Astrocyte (in vitro differentiated cells and primary cell): ENCODE results near the gene HSPH1. TPM values are rescaled to one million over a fixed set of nuclear protein-coding genes. Genes with fewer than 3 reads are reported as not detected.

Experiments used
- DNase-seq: peaks from one replicate; pipeline ENCODE4 v3.0.0-alpha.2; 2010; ENCODE audit warnings: low read depth
- FAIRE-seq: peaks from 2 replicates; lab custom pipeline; 2011; peaks lifted over from hg19 to GRCh38; lab: Jason Lieb, UNC
- H2AFZ ChIP-seq: 2 replicates; pipeline ENCODE4 v1.6.0; 2012; ENCODE audit warnings: low read depth, low read length, inconsistent platforms
- H3K27ac ChIP-seq: 2 replicates; pipeline ENCODE4 v1.5.1; 2011; ENCODE audit warnings: low read depth, low read length, inconsistent platforms
- H3K27me3 ChIP-seq: 2 replicates; pipeline ENCODE4 v1.6.0; 2011; ENCODE audit warnings: low read length, inconsistent platforms; ENCODE audit not compliant: insufficient read depth
- H3K36me3 ChIP-seq: 2 replicates; pipeline ENCODE4 v1.5.1; 2011; ENCODE audit warnings: low read length, inconsistent platforms; ENCODE audit not compliant: insufficient read depth
- H3K4me1 ChIP-seq: 2 replicates; pipeline ENCODE4 v1.5.1; 2011; ENCODE audit warnings: low read length, inconsistent platforms; ENCODE audit not compliant: insufficient read depth
- H3K4me2 ChIP-seq: 2 replicates; pipeline ENCODE4 v1.6.0; 2012; ENCODE audit warnings: low read length, inconsistent platforms
- H3K4me3 ChIP-seq: 2 replicates; pipeline ENCODE4 v1.5.1; 2011; ENCODE audit warnings: low read depth, mild to moderate bottlenecking, low read length, inconsistent platforms; ENCODE audit not compliant: insufficient read depth
- H3K79me2 ChIP-seq: 2 replicates; pipeline ENCODE4 v1.6.0; 2012; ENCODE audit warnings: mild to moderate bottlenecking, low read length, inconsistent platforms; ENCODE audit not compliant: insufficient read depth
- H3K9ac ChIP-seq: 2 replicates; pipeline ENCODE4 v1.6.0; 2012; ENCODE audit warnings: mild to moderate bottlenecking, low read length, inconsistent platforms
- H3K9me3 ChIP-seq: 2 replicates; pipeline ENCODE4 v1.5.1; 2012; ENCODE audit warnings: low read depth, mild to moderate bottlenecking, low read length, inconsistent platforms; ENCODE audit not compliant: insufficient read depth
- H4K20me1 ChIP-seq: 2 replicates; pipeline ENCODE4 v1.6.0; 2012; ENCODE audit warnings: low read length, inconsistent platforms; ENCODE audit not compliant: insufficient read depth
- H3K27ac Mint-ChIP-seq: one replicate; pipeline ENCODE4 v1.8.0; 2021; ENCODE audit warnings: mild to moderate bottlenecking, mixed read lengths; ENCODE audit not compliant: unreplicated experiment
- H3K27me3 Mint-ChIP-seq: one replicate; pipeline ENCODE4 v1.8.0; 2021; ENCODE audit warnings: low read depth, mixed read lengths; ENCODE audit not compliant: unreplicated experiment
- H3K36me3 Mint-ChIP-seq: one replicate; pipeline ENCODE4 v1.8.0; 2021; ENCODE audit warnings: low read depth, mixed read lengths; ENCODE audit not compliant: unreplicated experiment
- H3K4me1 Mint-ChIP-seq: one replicate; pipeline ENCODE4 v1.8.0; 2021; ENCODE audit warnings: low read depth, mixed read lengths; ENCODE audit not compliant: unreplicated experiment
- H3K4me3 Mint-ChIP-seq: one replicate; pipeline ENCODE4 v1.8.0; 2021; ENCODE audit warnings: mild to moderate bottlenecking, moderate library complexity, mixed read lengths; ENCODE audit not compliant: unreplicated experiment
- H3K9me3 Mint-ChIP-seq: one replicate; pipeline ENCODE4 v1.8.0; 2021; ENCODE audit warnings: mild to moderate bottlenecking, mixed read lengths; ENCODE audit not compliant: unreplicated experiment
- EZH2 ChIP-seq: IDR thresholded peaks from 2 replicates; pipeline ENCODE4 v1.6.1; 2012; ENCODE audit warnings: mild to moderate bottlenecking, low read length, inconsistent platforms; ENCODE audit not compliant: insufficient read depth
- total RNA-seq: library from RNA; stranded (reverse); gene quantifications from 2 replicates; pipeline ENCODE4 v1.2.1, GENCODE V29; 2021
- TF ChIP-seq, protein P1 (sequence below): IDR thresholded peaks from 2 replicates; pipeline ENCODE4 v1.5.1; 2011; ENCODE audit warnings: low read depth, mild to moderate bottlenecking, inconsistent platforms, low read length, moderate library complexity; ENCODE audit not compliant: insufficient read depth

HSPH1 gene
- total RNA-seq, 1 donor from 2014 or later, result 145 TPM

DNA sequence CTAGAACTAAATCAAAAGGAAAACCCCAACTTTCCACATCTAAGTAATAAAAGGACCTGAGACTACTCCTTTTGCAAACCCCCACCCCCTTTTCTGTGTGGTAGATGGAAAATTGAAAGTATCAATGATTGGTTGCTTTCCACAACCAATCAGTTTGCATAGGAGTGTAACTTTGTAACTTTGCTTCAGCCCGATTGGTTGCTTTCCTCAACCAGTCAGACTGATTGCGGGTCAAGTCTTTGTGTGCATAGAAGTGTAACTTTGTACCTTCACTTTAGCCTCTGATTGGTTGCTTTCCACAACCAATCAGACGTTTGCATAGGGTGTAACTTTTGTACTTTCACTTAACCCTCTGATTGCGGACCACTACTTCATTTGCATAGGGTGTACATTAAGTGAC lies 30.0 kb upstream of the HSPH1 start:
- Histone ChIP-seq H3K4me2 (no peak overlapping the region), H3K36me3 (no peaks in the 10 kb centered on the region), H2AFZ (no peak overlapping the region), H3K4me3 (no peak overlapping the region), H3K27me3 (peaks cover 4% of the 10 kb centered on the region), H3K9ac (no peak overlapping the region), H3K27ac (no peak overlapping the region), H3K4me1 (no peaks in the 10 kb centered on the region), H3K9me3 (no peaks in the 10 kb centered on the region), H4K20me1 (no peaks in the 10 kb centered on the region), H3K79me2 (no peaks in the 10 kb centered on the region)
- FAIRE-seq (no peak), DNase-seq (no peak)
- Mint-ChIP-seq H3K36me3 (no peaks in the 10 kb centered on the region), H3K27ac (no peak overlapping the region), H3K27me3 (no peaks in the 10 kb centered on the region), H3K4me3 (no peak overlapping the region), H3K9me3 (peaks cover 4% of the 10 kb centered on the region), H3K4me1 (peaks cover 5% of the 10 kb centered on the region)
- TF ChIP-seq EZH2, result no peak
- TF ChIP-seq, protein P1, sequence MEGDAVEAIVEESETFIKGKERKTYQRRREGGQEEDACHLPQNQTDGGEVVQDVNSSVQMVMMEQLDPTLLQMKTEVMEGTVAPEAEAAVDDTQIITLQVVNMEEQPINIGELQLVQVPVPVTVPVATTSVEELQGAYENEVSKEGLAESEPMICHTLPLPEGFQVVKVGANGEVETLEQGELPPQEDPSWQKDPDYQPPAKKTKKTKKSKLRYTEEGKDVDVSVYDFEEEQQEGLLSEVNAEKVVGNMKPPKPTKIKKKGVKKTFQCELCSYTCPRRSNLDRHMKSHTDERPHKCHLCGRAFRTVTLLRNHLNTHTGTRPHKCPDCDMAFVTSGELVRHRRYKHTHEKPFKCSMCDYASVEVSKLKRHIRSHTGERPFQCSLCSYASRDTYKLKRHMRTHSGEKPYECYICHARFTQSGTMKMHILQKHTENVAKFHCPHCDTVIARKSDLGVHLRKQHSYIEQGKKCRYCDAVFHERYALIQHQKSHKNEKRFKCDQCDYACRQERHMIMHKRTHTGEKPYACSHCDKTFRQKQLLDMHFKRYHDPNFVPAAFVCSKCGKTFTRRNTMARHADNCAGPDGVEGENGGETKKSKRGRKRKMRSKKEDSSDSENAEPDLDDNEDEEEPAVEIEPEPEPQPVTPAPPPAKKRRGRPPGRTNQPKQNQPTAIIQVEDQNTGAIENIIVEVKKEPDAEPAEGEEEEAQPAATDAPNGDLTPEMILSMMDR, result no peak

DNA sequence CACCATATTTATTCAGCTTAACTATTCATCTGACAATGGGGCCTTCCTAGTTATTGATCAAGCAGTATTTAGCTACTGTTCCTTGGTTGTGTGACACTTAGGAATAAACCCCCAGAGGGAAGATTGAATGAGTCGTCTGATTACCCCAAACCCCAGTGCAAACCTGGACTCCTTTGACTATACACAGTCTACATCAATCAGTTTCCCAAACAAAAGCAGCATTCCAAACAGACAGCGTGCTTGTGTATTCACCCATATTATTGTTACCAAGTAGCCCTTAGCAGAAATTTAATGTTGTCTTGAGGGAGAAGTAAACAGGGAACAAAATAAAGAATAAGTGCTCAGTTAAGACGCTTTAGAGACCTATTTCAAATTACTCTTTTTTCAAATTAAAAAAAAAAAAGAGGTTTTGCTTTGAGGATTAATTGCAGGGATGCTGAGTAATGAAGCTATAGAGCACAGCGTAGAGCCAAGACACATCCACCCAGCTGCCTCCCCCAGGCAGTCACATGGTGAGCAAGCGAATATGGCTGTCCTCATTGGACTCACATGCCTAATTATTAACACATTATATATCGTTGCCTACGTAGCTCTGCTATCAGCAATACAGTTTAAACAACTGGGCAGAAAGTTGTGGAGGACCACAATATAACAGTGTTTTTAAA lies 23.4 kb upstream of the HSPH1 start:
- Mint-ChIP-seq H3K9me3 (peaks cover 7% of the 10 kb centered on the region), H3K27me3 (no peaks in the 10 kb centered on the region), H3K4me3 (no peak overlapping the region), H3K27ac (no peak overlapping the region), H3K36me3 (no peaks in the 10 kb centered on the region), H3K4me1 (no peaks in the 10 kb centered on the region)
- no peaks in the 10 kb centered on the region for H3K79me2 ChIP-seq
- no peak overlapping the region for H2AFZ ChIP-seq
- no peak for FAIRE-seq
- DNase-seq, result no peak
- no peaks in the 10 kb centered on the region for H3K9me3 ChIP-seq
- H4K20me1 ChIP-seq, result no peaks in the 10 kb centered on the region
- no peaks in the 10 kb centered on the region for H3K36me3 ChIP-seq
- no peak overlapping the region for H3K9ac ChIP-seq
- H3K4me2 ChIP-seq, result no peak overlapping the region
- TF ChIP-seq, protein P1, result no peak
- no peak for TF ChIP-seq EZH2
- H3K4me3 ChIP-seq, result no peak overlapping the region
- H3K4me1 ChIP-seq, result no peaks in the 10 kb centered on the region
- no peak overlapping the region for H3K27ac ChIP-seq
- peaks cover 4% of the 10 kb centered on the region for H3K27me3 ChIP-seq

DNA sequence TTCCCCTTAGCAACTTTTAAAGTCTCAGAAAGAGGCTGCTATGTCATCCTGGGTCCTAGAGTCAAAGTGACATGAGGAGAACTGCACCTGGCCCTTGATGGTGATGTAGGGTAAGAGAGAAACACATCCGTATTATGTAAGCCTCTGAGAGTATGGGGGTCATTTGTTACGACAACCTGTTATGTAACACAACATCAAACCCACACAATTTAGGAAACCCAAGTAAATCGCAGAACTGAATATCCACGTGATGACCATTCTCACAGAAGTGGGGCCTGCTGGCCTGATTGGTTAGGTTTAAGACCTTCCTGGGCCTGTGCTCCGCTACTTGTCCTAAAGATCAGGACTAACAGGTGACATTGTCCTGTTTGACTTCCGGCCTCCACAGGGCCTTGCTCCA lies 22.7 kb upstream of the HSPH1 start:
- H3K27me3 ChIP-seq, result peaks cover 3% of the 10 kb centered on the region
- no peak overlapping the region for H2AFZ ChIP-seq
- no peaks in the 10 kb centered on the region for H3K4me1 ChIP-seq
- no peak overlapping the region for H3K4me2 ChIP-seq
- Mint-ChIP-seq H3K27me3 (no peaks in the 10 kb centered on the region), H3K27ac (no peak overlapping the region), H3K4me3 (no peak overlapping the region), H3K4me1 (no peaks in the 10 kb centered on the region), H3K9me3 (peaks cover 7% of the 10 kb centered on the region), H3K36me3 (no peaks in the 10 kb centered on the region)
- TF ChIP-seq, protein P1, result no peak
- no peak for TF ChIP-seq EZH2
- DNase-seq, result no peak
- no peak overlapping the region for H3K27ac ChIP-seq
- no peaks in the 10 kb centered on the region for H3K9me3 ChIP-seq
- no peaks in the 10 kb centered on the region for H3K79me2 ChIP-seq
- H4K20me1 ChIP-seq, result no peaks in the 10 kb centered on the region
- no peak overlapping the region for H3K4me3 ChIP-seq
- no peak overlapping the region for H3K9ac ChIP-seq
- H3K36me3 ChIP-seq, result no peaks in the 10 kb centered on the region
- FAIRE-seq, result no peak
